Measurements from ENCODE around the gene MKKS.

Gene MKKS

DNA sequence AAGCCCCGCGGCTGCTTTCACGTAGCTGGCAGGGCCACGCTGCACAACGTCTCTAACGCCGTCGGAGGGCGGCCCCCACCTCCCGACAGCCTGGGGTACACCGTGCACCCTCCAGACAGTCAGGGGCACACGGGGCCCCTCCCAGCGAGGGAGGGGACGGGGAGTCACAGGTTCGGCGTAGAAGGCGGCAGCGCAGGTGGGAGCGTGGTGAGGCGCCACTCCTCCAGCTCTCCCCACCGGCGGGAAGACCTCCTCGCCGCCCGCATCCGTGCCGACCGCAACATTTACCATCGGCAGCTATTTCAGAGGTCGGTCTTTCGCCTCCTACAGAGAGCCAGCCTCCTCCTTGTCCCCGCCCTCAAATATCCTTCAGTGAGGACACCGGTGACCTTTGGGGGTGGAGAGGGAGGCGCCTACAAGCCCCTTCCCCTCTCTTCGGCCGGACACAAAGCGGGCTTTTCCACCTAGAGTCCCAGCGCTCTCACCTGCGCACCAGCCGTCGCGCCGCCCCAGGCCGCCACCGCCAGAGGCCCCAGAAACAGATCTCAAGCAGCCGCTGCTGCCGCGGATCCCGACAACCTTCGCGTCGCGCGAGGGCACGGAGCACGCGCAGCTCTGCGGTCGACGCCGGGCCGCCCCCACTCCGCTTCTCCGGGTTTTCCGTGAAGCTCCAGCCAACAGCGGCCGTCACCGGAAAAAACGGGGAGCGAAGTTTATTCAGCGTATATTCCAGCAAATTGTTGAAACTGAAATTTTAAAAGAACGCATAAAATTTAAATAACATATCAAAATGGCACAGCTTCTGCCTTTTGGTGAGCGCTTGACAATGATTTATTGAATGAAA lies at the start of gene MKKS:
Gene MKKS (minus strand): TSS at position 600 of the 844 bp plus-strand sequence. CDS start 20,708 bp downstream, outside the sequence.
- no peaks in the 10 kb centered on the region for H3K27me3 ChIP-seq (ENCODE audit: insufficient read depth, low read length, poor library complexity, severe bottlenecking)
- no peaks in the 10 kb centered on the region for H3K36me3 ChIP-seq (ENCODE audit: insufficient read depth, low read length)
- peaks cover 9% of the 10 kb centered on the region for H4K20me1 ChIP-seq (ENCODE audit: insufficient read depth, low read length, poor library complexity, severe bottlenecking)
- H3K79me2 ChIP-seq (ENCODE audit: insufficient read depth, low read length) = peaks cover 72% of the 10 kb centered on the region
- no peaks in the 10 kb centered on the region for H3K9me3 ChIP-seq (ENCODE audit: insufficient read depth, low read depth, low read length)
- H3K4me3 ChIP-seq (ENCODE audit: low read length, poor library complexity, severe bottlenecking) = peak within 1 kb of the TSS; percentile 90
- peak within 1 kb of the TSS; percentile 95 for H3K9ac ChIP-seq (ENCODE audit: low read depth, low read length, poor library complexity, severe bottlenecking)
- peak within 1 kb of the TSS; percentile 78 for H3K4me2 ChIP-seq (ENCODE audit: low read depth, low read length, poor library complexity, severe bottlenecking)
- TF ChIP-seq, protein P1, sequence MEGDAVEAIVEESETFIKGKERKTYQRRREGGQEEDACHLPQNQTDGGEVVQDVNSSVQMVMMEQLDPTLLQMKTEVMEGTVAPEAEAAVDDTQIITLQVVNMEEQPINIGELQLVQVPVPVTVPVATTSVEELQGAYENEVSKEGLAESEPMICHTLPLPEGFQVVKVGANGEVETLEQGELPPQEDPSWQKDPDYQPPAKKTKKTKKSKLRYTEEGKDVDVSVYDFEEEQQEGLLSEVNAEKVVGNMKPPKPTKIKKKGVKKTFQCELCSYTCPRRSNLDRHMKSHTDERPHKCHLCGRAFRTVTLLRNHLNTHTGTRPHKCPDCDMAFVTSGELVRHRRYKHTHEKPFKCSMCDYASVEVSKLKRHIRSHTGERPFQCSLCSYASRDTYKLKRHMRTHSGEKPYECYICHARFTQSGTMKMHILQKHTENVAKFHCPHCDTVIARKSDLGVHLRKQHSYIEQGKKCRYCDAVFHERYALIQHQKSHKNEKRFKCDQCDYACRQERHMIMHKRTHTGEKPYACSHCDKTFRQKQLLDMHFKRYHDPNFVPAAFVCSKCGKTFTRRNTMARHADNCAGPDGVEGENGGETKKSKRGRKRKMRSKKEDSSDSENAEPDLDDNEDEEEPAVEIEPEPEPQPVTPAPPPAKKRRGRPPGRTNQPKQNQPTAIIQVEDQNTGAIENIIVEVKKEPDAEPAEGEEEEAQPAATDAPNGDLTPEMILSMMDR (conservative IDR thresholded peaks at IDR 0.05; ENCODE audit: low read length) = no peak
- no peak for TF ChIP-seq EZH2phosphoT487 (IDR thresholded peaks at IDR 0.05; ENCODE audit: borderline replicate concordance)
- no peaks in the 10 kb centered on the region for H3K9me2 ChIP-seq (replicated peaks; ENCODE audit: low read depth, low read length)
- H3K4me1 ChIP-seq (ENCODE audit: insufficient read depth, low read length, poor library complexity, severe bottlenecking) = peaks cover 63% of the 10 kb centered on the region
- H2AFZ ChIP-seq (ENCODE audit: low read length) = peak within 1 kb of the TSS; percentile 88
- H3F3A ChIP-seq (ENCODE audit: low read depth) = no peaks in the 10 kb centered on the region; the same call in 1 of the 2 replicates

DNA sequence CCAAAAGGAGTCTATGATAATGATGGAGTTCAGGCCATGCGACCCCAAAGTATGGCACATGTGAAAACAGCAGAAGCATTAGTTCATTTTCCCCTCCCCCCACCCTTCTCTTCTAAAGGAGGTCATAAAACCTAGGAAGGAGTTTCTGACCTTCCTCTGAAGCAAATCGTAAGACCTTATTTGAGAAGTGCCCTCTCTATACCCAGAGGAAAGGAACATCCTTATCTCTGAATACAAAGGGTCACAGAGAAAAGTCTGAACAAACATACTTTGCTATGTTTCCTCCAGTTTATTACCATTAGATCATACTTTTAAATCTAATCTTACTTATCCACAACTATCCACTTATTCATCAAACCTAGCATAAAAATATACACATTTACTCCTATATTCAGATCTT lies 49.7 kb upstream of the MKKS start:
- Histone ChIP-seq H3K4me3 (ENCODE audit: low read length, poor library complexity, severe bottlenecking) (no peak overlapping the region), H3K9me2 (replicated peaks; ENCODE audit: low read depth, low read length) (no peaks in the 10 kb centered on the region), H3K9ac (ENCODE audit: low read depth, low read length, poor library complexity, severe bottlenecking) (no peak overlapping the region), H3K9me3 (ENCODE audit: insufficient read depth, low read depth, low read length) (no peaks in the 10 kb centered on the region), H3K79me2 (ENCODE audit: insufficient read depth, low read length) (peaks cover 20% of the 10 kb centered on the region; the same call in 1 of the 2 replicates), H3K36me3 (ENCODE audit: insufficient read depth, low read length) (no peaks in the 10 kb centered on the region), H3K4me1 (ENCODE audit: insufficient read depth, low read length, poor library complexity, severe bottlenecking) (peaks cover 54% of the 10 kb centered on the region), H2AFZ (ENCODE audit: low read length) (no peak overlapping the region), H3K27me3 (ENCODE audit: insufficient read depth, low read length, poor library complexity, severe bottlenecking) (no peaks in the 10 kb centered on the region), H3K4me2 (ENCODE audit: low read depth, low read length, poor library complexity, severe bottlenecking) (peak overlapping the region; percentile 57), H3F3A (ENCODE audit: low read depth) (no peaks in the 10 kb centered on the region), H4K20me1 (ENCODE audit: insufficient read depth, low read length, poor library complexity, severe bottlenecking) (no peaks in the 10 kb centered on the region)
- no peak for TF ChIP-seq EZH2phosphoT487 (IDR thresholded peaks at IDR 0.05; ENCODE audit: borderline replicate concordance)
- TF ChIP-seq, protein P1 (conservative IDR thresholded peaks at IDR 0.05; ENCODE audit: low read length) = no peak

DNA sequence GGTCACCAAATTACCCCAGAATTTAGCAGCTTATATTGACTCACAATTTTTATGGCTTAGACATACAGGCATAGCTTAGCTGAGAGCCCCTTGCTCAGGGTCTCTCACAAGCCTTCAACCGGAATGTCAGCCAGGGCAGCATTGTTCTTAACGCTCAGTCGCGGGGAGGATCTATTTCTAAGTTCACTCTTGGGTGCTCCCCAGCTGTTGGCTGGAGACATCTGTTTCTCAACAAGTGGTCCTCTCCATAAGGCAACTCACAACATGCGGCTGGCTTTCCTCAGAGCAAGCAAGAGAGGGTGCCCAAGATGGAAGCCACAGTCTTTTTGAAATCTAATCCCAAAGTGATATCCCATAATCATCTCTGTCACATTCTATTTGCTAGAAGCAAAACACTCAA lies 47.7 kb upstream of the MKKS start:
- no peak for TF ChIP-seq EZH2phosphoT487 (IDR thresholded peaks at IDR 0.05; ENCODE audit: borderline replicate concordance)
- TF ChIP-seq, protein P1 (conservative IDR thresholded peaks at IDR 0.05; ENCODE audit: low read length) = no peak
- Histone ChIP-seq H3K36me3 (ENCODE audit: insufficient read depth, low read length) (no peaks in the 10 kb centered on the region), H3K9ac (ENCODE audit: low read depth, low read length, poor library complexity, severe bottlenecking) (no peak overlapping the region), H3F3A (ENCODE audit: low read depth) (no peaks in the 10 kb centered on the region), H3K9me3 (ENCODE audit: insufficient read depth, low read depth, low read length) (no peaks in the 10 kb centered on the region), H3K4me1 (ENCODE audit: insufficient read depth, low read length, poor library complexity, severe bottlenecking) (peaks cover 40% of the 10 kb centered on the region), H4K20me1 (ENCODE audit: insufficient read depth, low read length, poor library complexity, severe bottlenecking) (no peaks in the 10 kb centered on the region), H2AFZ (ENCODE audit: low read length) (no peak overlapping the region), H3K79me2 (ENCODE audit: insufficient read depth, low read length) (peaks cover 16% of the 10 kb centered on the region), H3K27me3 (ENCODE audit: insufficient read depth, low read length, poor library complexity, severe bottlenecking) (no peaks in the 10 kb centered on the region), H3K4me3 (ENCODE audit: low read length, poor library complexity, severe bottlenecking) (no peak overlapping the region), H3K4me2 (ENCODE audit: low read depth, low read length, poor library complexity, severe bottlenecking) (no peak overlapping the region), H3K9me2 (replicated peaks; ENCODE audit: low read depth, low read length) (no peaks in the 10 kb centered on the region)
